Inflammatory macrophage (primary cell): ENCODE results near the gene PRKAR1A.
"Not testable (repeated sequence)": the region's sequence is repeated elsewhere in the genome, so short reads cannot be mapped to it uniquely, and the experiment has no call there.

Experiments used
- DNase-seq, 2 donors: peaks; one replicate each; pipeline ENCODE4 v3.0.0-alpha.2; 2020 to 2022

Gene PRKAR1A

GRCh38 chr17:68511671-68512246 is 471 bp upstream of the PRKAR1A start:
- DNase-seq = peak in 1 of 2 donors; percentile 54

DNA sequence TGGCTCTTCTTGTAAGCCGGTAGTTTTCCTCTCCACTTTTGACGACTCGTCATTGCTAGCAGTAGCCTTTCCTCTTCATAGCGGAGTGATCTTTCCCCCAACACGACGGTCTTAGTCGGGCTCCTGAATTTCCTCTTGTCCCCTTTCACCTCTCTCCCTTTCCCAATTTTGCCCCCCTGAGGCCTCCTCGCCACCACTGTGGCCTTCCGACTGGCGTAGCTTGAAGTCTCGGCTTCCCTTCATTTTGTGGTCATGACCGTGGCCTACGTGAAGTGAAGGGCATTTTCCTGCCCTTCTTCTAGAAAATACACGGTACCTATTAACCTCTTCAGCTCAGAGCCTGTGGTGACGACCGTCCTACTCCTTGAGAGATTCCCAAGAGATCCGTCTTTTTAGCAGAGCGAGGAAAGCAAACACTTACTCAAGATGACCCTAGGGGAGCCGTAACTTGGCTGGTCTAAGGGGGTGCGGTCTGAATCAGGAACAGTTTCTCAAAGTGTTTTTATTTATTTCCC is 787 bp downstream of the PRKAR1A start:
- DNase-seq = peak; percentile 56 to 59

DNA sequence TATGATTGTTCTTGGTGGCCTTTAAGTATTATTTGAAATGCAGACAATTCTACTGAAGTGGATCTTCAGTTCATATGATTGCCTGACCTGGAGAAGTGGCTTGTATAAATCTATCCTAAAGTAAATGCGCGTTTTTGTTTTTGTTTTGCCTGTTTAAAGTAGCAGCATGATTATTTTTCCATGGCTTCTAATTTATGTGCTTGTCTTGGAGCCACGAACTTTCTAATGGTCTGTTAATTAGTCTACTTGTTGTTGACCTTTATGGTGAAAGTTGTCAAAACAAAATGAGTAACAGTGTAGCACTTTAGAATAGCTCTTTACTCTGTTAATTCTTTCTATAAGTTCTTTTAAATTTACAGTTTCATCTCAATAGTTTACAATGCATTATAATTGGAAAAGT is 1.7 kb downstream of the PRKAR1A start:
- DNase-seq = no peak

- peak; percentile 26 to 34 for DNase-seq
These were observed 2.8 kb downstream of the PRKAR1A start for GRCh38 chr17:68514831-68515635.

DNA sequence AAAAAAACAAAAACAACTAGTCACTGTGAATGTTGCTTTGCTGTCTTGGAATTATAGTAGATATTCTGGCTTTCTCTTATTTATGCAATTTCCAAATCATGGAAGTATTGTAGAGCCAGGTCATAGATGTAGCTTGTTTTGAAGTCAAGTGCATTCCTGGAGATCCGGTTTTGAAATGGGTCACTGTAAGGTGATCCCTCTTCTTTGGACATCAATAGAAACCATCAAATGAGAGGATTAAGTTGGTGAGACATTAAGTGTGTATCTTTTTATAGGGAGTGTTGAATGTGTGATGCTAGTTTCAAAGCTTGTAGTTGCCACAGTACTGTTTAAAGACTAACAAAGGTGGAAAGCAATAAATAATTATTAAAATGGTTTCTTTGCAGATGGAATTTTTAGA is 4.5 kb downstream of the PRKAR1A start:
- DNase-seq = no peak

DNA sequence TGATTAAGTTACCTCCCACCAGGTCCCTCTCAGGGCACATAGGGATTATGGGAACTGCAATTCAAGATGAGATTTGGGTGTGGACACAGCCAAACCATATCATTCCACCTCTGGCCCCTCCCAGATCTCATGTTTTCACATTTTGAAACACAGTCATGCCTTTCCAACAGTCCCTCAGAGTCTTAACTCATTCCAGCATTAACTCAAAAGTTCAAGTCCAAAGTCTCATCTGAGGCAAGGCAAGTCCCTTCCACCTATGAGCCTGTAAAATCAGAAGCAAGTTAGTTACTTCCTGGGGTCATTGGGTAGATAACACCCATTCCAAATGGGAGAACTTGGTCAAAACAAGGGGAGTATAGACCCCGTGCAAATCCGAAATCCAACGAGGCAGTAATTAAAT is 5.4 kb downstream of the PRKAR1A start:
- DNase-seq = not testable (repeated sequence)

GRCh38 chr17:68518063-68518815 is 6.0 kb downstream of the PRKAR1A start:
- no peak for DNase-seq

DNA sequence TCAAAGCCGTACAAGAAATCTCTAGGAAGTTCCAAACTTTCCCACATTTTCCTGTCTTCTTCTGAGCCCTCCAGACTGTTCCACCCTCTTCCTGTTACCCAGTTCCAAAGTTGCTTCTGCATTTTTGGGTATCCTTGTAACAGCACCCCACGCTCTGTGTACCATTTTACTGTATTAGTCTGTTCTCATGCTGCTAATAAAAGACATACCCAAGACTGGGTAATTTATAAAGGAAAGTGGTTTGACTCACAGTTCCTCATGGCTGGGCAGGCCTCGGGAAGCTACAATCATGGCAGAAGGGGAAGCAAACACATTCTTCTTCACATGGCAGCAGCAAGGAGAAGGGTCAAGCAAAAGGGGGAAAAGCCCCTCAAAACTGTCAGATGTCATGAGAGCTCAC is 6.8 kb downstream of the PRKAR1A start:
- peak; percentile 56 to 63 for DNase-seq

GRCh38 chr17:68519911-68520310 is 7.7 kb downstream of the PRKAR1A start:
- DNase-seq = no peak

- no peak for DNase-seq
These were observed 10.0 kb downstream of the PRKAR1A start for GRCh38 chr17:68522266-68522665.

GRCh38 chr17:68526548-68526947 is 14.3 kb downstream of the PRKAR1A start:
- no peak for DNase-seq

- no peak for DNase-seq
These were observed 15.1 kb downstream of the PRKAR1A start for GRCh38 chr17:68527314-68527713.

DNA sequence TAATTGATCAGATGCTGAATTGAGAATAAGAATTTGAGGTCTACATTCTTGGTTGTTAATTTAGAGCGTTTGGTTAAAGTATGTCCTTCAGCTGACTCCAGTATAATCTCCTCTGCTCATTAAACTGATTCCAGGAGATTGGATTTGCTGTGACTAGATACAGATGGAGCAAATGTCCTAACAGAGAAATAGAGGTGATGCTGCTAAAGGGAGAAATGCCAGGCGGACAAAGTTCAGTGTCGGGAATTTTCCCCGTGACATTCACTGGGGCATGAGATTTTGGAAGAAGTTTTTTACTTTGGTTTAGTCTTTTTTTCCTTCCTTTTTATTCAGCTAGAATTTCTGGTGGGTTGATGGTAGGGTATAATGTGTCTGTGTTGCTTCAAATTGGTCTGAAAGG is 19.0 kb downstream of the PRKAR1A start:
- DNase-seq = no peak

- DNase-seq = no peak
These were observed 20.6 kb downstream of the PRKAR1A start for GRCh38 chr17:68532826-68533225.

- DNase-seq = peak; percentile 29 to 36
These were observed 21.9 kb downstream of the PRKAR1A start for GRCh38 chr17:68533887-68534694.

- no peak for DNase-seq
These were observed 22.5 kb downstream of the PRKAR1A start for GRCh38 chr17:68534695-68535088.

- DNase-seq = no peak
These were observed 23.7 kb downstream of the PRKAR1A start for GRCh38 chr17:68535922-68536321.

- peak; percentile 28 to 29 for DNase-seq
These were observed 27.6 kb downstream of the PRKAR1A start for GRCh38 chr17:68539548-68540467.

DNA sequence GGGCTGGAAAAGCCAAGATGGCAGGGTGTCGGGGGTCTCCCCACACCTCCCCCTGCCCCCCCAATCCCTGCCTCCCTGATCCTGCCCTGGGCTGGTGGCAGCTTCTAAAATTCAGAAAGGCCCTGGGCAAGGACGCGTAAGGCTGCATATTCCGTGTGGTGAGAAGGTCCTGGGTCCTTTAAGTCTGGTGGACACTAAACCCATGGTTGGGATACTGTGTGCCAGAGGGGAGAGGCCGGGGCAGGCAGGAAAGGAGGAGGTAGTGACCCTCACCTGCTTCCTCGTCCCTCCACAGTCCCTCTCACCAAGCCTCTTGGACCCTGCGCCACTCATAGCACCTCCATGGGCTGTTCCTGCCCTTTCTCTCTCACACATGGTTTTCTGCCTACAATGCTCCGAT is 28.8 kb downstream of the PRKAR1A start:
- DNase-seq = no peak

- no peak for DNase-seq
These were observed 29.6 kb downstream of the PRKAR1A start for GRCh38 chr17:68541816-68542215.

DNA sequence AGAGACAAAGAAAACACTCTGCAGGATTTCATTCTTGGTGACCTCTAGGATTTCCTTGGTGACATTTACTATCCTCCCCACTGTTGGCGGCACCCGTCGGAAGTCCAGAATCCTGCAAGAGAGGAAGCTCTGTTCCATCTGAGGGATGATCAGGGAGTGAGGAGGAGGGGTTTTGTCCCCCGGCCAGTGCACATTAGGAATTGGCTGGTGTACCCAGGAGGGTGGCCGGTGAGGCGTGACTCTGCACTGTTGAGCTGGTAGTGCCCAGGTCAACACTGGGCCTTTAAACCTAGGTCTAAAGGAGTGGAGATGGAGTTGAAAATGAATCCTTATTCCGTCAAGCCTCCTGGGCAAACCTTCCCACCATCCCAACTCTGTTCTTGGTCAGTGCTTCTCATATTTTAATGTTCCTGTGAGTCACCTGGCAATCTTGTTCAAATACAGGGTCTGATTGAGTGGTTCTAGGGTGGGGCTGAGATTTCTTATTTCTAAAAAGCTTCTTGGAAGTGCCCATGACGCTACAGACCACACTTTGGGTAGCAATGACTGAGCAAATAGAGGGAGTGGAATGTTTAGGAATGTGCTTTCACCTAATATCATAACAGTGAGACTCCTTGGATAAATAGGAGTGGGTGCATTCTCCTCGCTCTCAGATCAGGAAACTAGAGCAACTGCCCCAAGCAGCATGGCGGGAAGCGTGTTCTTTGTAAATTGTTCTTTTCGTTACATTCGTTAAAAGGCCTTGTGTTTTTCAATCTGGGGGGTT is 30.7 kb downstream of the PRKAR1A start:
- no peak for DNase-seq
